Natural killer cell (primary cell): ENCODE measurements around the gene MYCBP2. TPM values are rescaled to one million over a fixed set of nuclear protein-coding genes. Genes with fewer than 3 reads are reported as not detected.
"Not testable (repeated sequence)": the region's sequence is repeated elsewhere in the genome, so short reads cannot be mapped to it uniquely, and the experiment has no call there.

Source experiments
- ATAC-seq, 3 donors: fragments of 150-1000 bp in 2 of 3; fragments of 200-7000 bp in 1 of 3; cut with Tn5 transposase; 1 replicate in 1 of 3; 2 replicates in 2 of 3; pipeline ENCODE4 v1.10.0; 2021; ENCODE audit warnings: mild to moderate bottlenecking in 2 of 3, moderate library complexity in 2 of 3
- DNase-seq, 2 donors: peaks; one replicate each; pipeline versions ENCODE4 v3.0.0 to v3.0.0-alpha.2; 2013 to 2021; ENCODE audit warnings: mixed read lengths in 1 of 2
- H3K27ac ChIP-seq: one replicate; pipeline ENCODE4 v1.5.1; 2013; ENCODE audit warnings: mild to moderate bottlenecking, low read length
- H3K27me3 ChIP-seq: one replicate; pipeline ENCODE4 v1.6.1; 2013; ENCODE audit warnings: low read length; ENCODE audit not compliant: control insufficient read depth, insufficient read depth
- H3K36me3 ChIP-seq: one replicate; pipeline ENCODE4 v1.6.1; 2013; ENCODE audit warnings: low read length; ENCODE audit not compliant: control insufficient read depth, insufficient read depth
- H3K4me1 ChIP-seq: one replicate; pipeline ENCODE4 v1.6.1; 2013; ENCODE audit warnings: low read length; ENCODE audit not compliant: control insufficient read depth, insufficient read depth
- H3K4me3 ChIP-seq: one replicate; pipeline ENCODE4 v1.5.1; 2013; ENCODE audit warnings: low read length
- H3K9me3 ChIP-seq: one replicate; pipeline ENCODE4 v1.6.1; 2013; ENCODE audit warnings: low read length; ENCODE audit not compliant: control insufficient read depth, insufficient read depth
- H3K27ac Mint-ChIP-seq, 2 donors: one replicate each; pipeline ENCODE4 v1.8.0; 2022; ENCODE audit warnings: mild to moderate bottlenecking in 2 of 2, mixed read lengths in 2 of 2, moderate library complexity in 1 of 2
- H3K27me3 Mint-ChIP-seq, 2 donors: one replicate each; pipeline ENCODE4 v1.8.0; 2022; ENCODE audit warnings: low read depth in 2 of 2, mixed read lengths in 2 of 2
- H3K36me3 Mint-ChIP-seq: one replicate; pipeline ENCODE4 v1.8.0; 2022; ENCODE audit warnings: mixed read lengths
- H3K4me1 Mint-ChIP-seq, 2 donors: one replicate each; pipeline ENCODE4 v1.8.0; 2022; ENCODE audit warnings: mixed read lengths in 2 of 2
- H3K4me3 Mint-ChIP-seq: one replicate; pipeline ENCODE4 v1.8.0; 2022; ENCODE audit warnings: mild to moderate bottlenecking, moderate library complexity, mixed read lengths
- H3K9me3 Mint-ChIP-seq, 2 donors: one replicate each; pipeline ENCODE4 v1.8.0; 2022; ENCODE audit warnings: mixed read lengths in 2 of 2
- WGBS: methylation state at CpG from one replicate; pipeline ENCODE4 v1.1.7; 2013; ENCODE audit warnings: missing lambda C conversion rate; ENCODE audit not compliant: insufficient coverage; 5-methylcytosine and 5-hydroxymethylcytosine counted together
- intact Hi-C: fragments of 100-400 bp; cut with micrococcal nuclease; formaldehyde crosslinking; loops from one replicate; pipeline ENCODE4 v1.14.2; 2022
- total RNA-seq, 4 donors: library from RNA; stranded (reverse); fragments of 120-200 nt in 1 of 4; gene quantifications; one replicate each; pipeline versions ENCODE4 v1.2.3 to v1.2.4, GENCODE V29; 2013 to 2022
- TF ChIP-seq, protein P1 (sequence below): fragments of 200-600 bp; IDR thresholded peaks from one replicate; pipeline ENCODE4 v1.8.0; 2022; ENCODE audit warnings: antibody characterized with exemption

Gene MYCBP2
- total RNA-seq, 3 donors from 2014 or later (not counting 1 experiment from before 2014, with no cell fraction given), result 119 to 155 (median 147) TPM

DNA sequence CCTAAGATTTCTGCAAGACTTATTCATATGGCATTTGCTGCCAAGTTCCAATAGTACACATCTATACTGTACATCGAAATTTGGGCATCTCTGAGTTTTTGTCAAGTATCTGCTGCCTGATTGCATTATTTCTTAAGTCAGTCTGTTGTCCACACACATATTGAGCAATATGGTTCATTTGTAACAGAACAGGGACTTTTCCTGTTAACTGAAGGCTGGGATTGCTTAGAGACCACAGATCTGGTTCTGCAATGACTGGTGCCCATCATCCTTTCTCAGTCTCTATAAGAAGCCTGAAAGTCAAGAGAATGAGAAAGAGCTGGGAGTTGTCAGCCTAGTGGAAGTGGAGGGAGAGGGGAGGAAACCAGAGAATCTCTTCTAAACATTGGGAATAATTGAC is 22.5 kb upstream of the MYCBP2 start:
- no peak for DNase-seq
- H3K9me3 ChIP-seq, result no peaks in the 10 kb centered on the region
- intact Hi-C loops, result no loop called here
- Mint-ChIP-seq H3K27me3 (peaks cover 6% of the 10 kb centered on the region in 2 donors), H3K4me3 (no peak overlapping the region), H3K4me1 (peaks cover 5 to 10% of the 10 kb centered on the region in 2 donors), H3K36me3 (no peaks in the 10 kb centered on the region), H3K27ac (no peak overlapping the region), H3K9me3 (no peaks in the 10 kb centered on the region)
- H3K27me3 ChIP-seq, result no peaks in the 10 kb centered on the region
- no peaks in the 10 kb centered on the region for H3K4me1 ChIP-seq
- no peak for ATAC-seq
- no peak overlapping the region for H3K4me3 ChIP-seq
- no peaks in the 10 kb centered on the region for H3K36me3 ChIP-seq
- no peak overlapping the region for H3K27ac ChIP-seq
- TF ChIP-seq, protein P1, sequence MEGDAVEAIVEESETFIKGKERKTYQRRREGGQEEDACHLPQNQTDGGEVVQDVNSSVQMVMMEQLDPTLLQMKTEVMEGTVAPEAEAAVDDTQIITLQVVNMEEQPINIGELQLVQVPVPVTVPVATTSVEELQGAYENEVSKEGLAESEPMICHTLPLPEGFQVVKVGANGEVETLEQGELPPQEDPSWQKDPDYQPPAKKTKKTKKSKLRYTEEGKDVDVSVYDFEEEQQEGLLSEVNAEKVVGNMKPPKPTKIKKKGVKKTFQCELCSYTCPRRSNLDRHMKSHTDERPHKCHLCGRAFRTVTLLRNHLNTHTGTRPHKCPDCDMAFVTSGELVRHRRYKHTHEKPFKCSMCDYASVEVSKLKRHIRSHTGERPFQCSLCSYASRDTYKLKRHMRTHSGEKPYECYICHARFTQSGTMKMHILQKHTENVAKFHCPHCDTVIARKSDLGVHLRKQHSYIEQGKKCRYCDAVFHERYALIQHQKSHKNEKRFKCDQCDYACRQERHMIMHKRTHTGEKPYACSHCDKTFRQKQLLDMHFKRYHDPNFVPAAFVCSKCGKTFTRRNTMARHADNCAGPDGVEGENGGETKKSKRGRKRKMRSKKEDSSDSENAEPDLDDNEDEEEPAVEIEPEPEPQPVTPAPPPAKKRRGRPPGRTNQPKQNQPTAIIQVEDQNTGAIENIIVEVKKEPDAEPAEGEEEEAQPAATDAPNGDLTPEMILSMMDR, result no peak
- WGBS, result 86% methylated on average over 1 of the region's 1 CpG

DNA sequence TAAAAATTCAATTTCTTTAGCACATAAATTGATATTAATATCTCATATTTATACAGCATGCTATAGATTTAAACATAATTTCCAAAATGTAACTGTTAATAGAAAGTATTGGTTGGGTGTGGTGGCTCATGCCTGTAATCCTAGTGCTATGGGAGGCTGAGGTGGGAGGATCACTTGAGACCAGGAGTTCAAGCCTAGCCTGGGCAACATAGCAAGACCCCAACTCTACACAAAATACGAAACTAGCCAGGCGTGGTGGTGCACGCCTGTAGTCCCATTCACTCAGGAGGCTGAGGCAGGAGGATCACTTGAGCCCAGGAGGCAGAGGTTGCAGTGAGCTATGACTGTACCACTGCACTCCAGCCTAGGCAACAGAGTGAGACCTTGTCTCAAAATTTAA is 20.5 kb upstream of the MYCBP2 start:
- H3K9me3 Mint-ChIP-seq, H3K4me1 ChIP-seq, ATAC-seq, H3K4me3 Mint-ChIP-seq, H3K4me1 Mint-ChIP-seq, intact Hi-C loops, H3K36me3 ChIP-seq, H3K27me3 ChIP-seq, H3K27ac ChIP-seq, H3K4me3 ChIP-seq, H3K9me3 ChIP-seq, H3K27me3 Mint-ChIP-seq, DNase-seq, H3K36me3 Mint-ChIP-seq, H3K27ac Mint-ChIP-seq: not testable (repeated sequence)
- WGBS, result 100% methylated on average over 3 of the region's 3 CpGs

DNA sequence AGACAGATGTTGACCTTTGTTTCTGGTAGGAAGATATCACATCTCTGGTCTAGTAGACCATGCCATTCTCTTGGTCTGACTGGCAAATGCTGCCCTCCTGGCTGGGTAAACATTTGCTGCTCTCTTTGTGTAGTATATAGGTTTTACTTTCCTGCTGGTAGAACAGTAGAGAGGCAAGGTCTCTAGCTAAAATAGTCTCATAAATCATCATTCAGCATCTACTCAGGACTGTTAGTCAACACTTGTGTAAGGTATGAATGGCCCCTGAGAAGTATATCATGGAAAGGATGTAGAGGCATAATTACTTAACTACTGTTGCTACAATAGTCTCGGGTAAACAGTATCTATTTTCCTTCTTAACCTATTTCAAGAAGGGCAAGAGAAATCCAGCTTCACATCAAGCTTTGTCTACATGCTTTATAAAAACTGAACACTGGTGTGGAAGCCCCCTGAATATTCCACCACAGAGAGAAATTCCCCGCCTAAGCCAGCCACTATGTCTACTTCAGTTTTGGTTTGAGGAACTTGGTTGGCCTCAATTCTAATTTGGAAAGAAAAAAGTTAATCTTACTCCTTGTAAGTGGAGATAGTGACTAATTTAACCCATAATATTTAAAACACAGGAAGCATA is 18.4 kb upstream of the MYCBP2 start:
- no peaks in the 10 kb centered on the region for H3K9me3 Mint-ChIP-seq
- intact Hi-C loops, result no loop called here
- no peak overlapping the region for H3K27ac Mint-ChIP-seq
- H3K4me1 Mint-ChIP-seq, result no peaks in the 10 kb centered on the region
- ATAC-seq, result peak in 1 of 3 donors; percentile 22
- peaks cover 0 to 3% of the 10 kb centered on the region in 2 donors for H3K27me3 Mint-ChIP-seq
- H3K27ac ChIP-seq, result no peak overlapping the region
- TF ChIP-seq, protein P1, result no peak
- no peak overlapping the region for H3K4me3 ChIP-seq
- DNase-seq, result peak in 1 of 2 donors; percentile 24
- H3K9me3 ChIP-seq, result no peaks in the 10 kb centered on the region
- no peaks in the 10 kb centered on the region for H3K36me3 Mint-ChIP-seq
- no peaks in the 10 kb centered on the region for H3K27me3 ChIP-seq
- WGBS, result 60% methylated on average over 1 of the region's 2 CpGs
- peaks cover 2% of the 10 kb centered on the region for H3K4me1 ChIP-seq
- H3K36me3 ChIP-seq, result no peaks in the 10 kb centered on the region
- no peak overlapping the region for H3K4me3 Mint-ChIP-seq

DNA sequence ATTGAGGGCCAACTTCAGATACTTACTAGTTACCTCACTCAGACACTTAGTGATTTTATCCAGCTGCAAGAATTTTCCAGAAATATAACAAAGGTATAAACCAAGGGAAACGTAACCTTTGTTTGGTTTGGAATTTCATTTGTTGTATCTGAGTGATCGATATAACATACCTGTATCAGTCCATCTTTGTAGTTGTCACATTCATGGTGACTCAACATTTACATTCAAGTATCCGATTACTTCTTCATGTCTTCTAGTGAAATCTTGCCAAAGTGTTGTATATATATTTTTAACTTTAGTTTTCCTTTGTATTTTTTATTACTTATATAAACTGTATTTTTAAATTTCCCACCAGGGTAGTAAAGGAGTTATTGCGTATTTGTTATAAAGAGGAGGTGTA is 16.9 kb upstream of the MYCBP2 start:
- intact Hi-C loops, result no loop called here
- TF ChIP-seq, protein P1, result no peak
- Histone ChIP-seq H3K27ac (no peak overlapping the region), H3K4me3 (no peak overlapping the region), H3K4me1 (peaks cover 6% of the 10 kb centered on the region), H3K27me3 (no peaks in the 10 kb centered on the region), H3K36me3 (no peaks in the 10 kb centered on the region), H3K9me3 (no peaks in the 10 kb centered on the region)
- no CpG with 5 or more reads among the region's 4 CpGs for WGBS
- Mint-ChIP-seq H3K27ac (no peak overlapping the region), H3K9me3 (no peaks in the 10 kb centered on the region), H3K4me1 (no peaks in the 10 kb centered on the region), H3K4me3 (no peak overlapping the region), H3K36me3 (no peaks in the 10 kb centered on the region), H3K27me3 (peaks cover 0 to 3% of the 10 kb centered on the region in 2 donors)
- DNase-seq (no peak), ATAC-seq (no peak)
